Stomach smooth muscle (tissue), 2 donors: ENCODE data around the gene TEP1.

Experiments used
- H3K27ac ChIP-seq: one replicate; pipeline ENCODE4 v1.7.0; 2013; ENCODE audit warnings: mild to moderate bottlenecking, low read length, inconsistent platforms
- H3K27me3 ChIP-seq, 2 donors: one replicate each; pipeline ENCODE4 v1.7.0; 2013; ENCODE audit warnings: low read length in 2 of 2; ENCODE audit not compliant: insufficient read depth in 2 of 2, control insufficient read depth in 1 of 2
- H3K36me3 ChIP-seq, 2 donors: one replicate each; pipeline ENCODE4 v1.7.0; 2013; ENCODE audit warnings: low read length in 2 of 2; ENCODE audit not compliant: control insufficient read depth in 2 of 2, insufficient read depth in 2 of 2
- H3K4me1 ChIP-seq: one replicate; pipeline ENCODE4 v1.7.0; 2013; ENCODE audit warnings: low read length; ENCODE audit not compliant: control insufficient read depth, insufficient read depth
- H3K4me3 ChIP-seq, 2 donors: one replicate each; pipeline ENCODE4 v1.7.0; 2013; ENCODE audit warnings: low read length in 2 of 2
- H3K9ac ChIP-seq, 2 donors: one replicate each; pipeline ENCODE4 v1.7.0; 2013; ENCODE audit warnings: low read length in 2 of 2, mild to moderate bottlenecking in 1 of 2
- H3K9me3 ChIP-seq, 2 donors: one replicate each; pipeline ENCODE4 v1.7.0; 2013; ENCODE audit warnings: low read length in 2 of 2; ENCODE audit not compliant: control insufficient read depth in 2 of 2
- donor health status: healthy.
- donor health status: Pancreatic carcinoma.

TEP1 gene

GRCh38 chr14:20413744-20414082, 412 bp upstream of the TEP1 start:
- Histone ChIP-seq H3K9me3 (no peaks in the 10 kb centered on the region), H3K4me1 (peaks cover 15% of the 10 kb centered on the region), H3K27me3 (no peaks in the 10 kb centered on the region), H3K36me3 (no peaks in the 10 kb centered on the region), H3K9ac (peak overlapping the region; percentile 85 to 97), H3K27ac (peak overlapping the region; percentile 96), H3K4me3 (peak overlapping the region; percentile 82 to 96)

GRCh38 chr14:20412411-20412810, 890 bp downstream of the TEP1 start:
- Histone ChIP-seq H3K9me3 (no peaks in the 10 kb centered on the region), H3K27ac (peak overlapping the region; percentile 96), H3K9ac (peak overlapping the region; percentile 85 to 97), H3K4me1 (peaks cover 15% of the 10 kb centered on the region), H3K36me3 (peaks cover 9 to 10% of the 10 kb centered on the region in 2 donors), H3K27me3 (no peaks in the 10 kb centered on the region), H3K4me3 (peak overlapping the region; percentile 82 to 96)

GRCh38 chr14:20409226-20409625, 4.1 kb downstream of the TEP1 start:
- H3K9ac ChIP-seq: no peak overlapping the region
- H3K27me3 ChIP-seq: no peaks in the 10 kb centered on the region

GRCh38 chr14:20403521-20403920, 9.8 kb downstream of the TEP1 start:
- no peak overlapping the region for H3K27ac ChIP-seq
- H3K9ac ChIP-seq: no peak overlapping the region
- no peaks in the 10 kb centered on the region for H3K27me3 ChIP-seq
- H3K4me1 ChIP-seq: no peaks in the 10 kb centered on the region
- H3K36me3 ChIP-seq: peaks cover 57 to 61% of the 10 kb centered on the region in 2 donors
- no peaks in the 10 kb centered on the region for H3K9me3 ChIP-seq
- no peak overlapping the region for H3K4me3 ChIP-seq

More at GRCh38 chr14:20409226-20409625, 4.1 kb downstream of the TEP1 start:
- H3K36me3 ChIP-seq: peaks cover 31 to 34% of the 10 kb centered on the region in 2 donors
- no peak overlapping the region for H3K27ac ChIP-seq
- H3K4me3 ChIP-seq: no peak overlapping the region
- peaks cover 12% of the 10 kb centered on the region for H3K4me1 ChIP-seq
- no peaks in the 10 kb centered on the region for H3K9me3 ChIP-seq

GRCh38 chr14:20400965-20401593, 12.2 kb downstream of the TEP1 start:
- H3K9me3 ChIP-seq: no peaks in the 10 kb centered on the region
- H3K4me1 ChIP-seq: no peaks in the 10 kb centered on the region
- peaks cover 42 to 52% of the 10 kb centered on the region in 2 donors for H3K36me3 ChIP-seq
- no peak overlapping the region for H3K9ac ChIP-seq
- H3K4me3 ChIP-seq: no peak overlapping the region
- no peaks in the 10 kb centered on the region for H3K27me3 ChIP-seq
- H3K27ac ChIP-seq: no peak overlapping the region

GRCh38 chr14:20400589-20400964, 12.7 kb downstream of the TEP1 start:
- Histone ChIP-seq H3K9ac (no peak overlapping the region), H3K27me3 (no peaks in the 10 kb centered on the region), H3K36me3 (peaks cover 45 to 52% of the 10 kb centered on the region in 2 donors), H3K4me3 (no peak overlapping the region), H3K4me1 (no peaks in the 10 kb centered on the region), H3K9me3 (no peaks in the 10 kb centered on the region), H3K27ac (no peak overlapping the region)

- no peaks in the 10 kb centered on the region for H3K4me1 ChIP-seq
- peaks cover 41% of the 10 kb centered on the region in 2 donors for H3K36me3 ChIP-seq
- no peaks in the 10 kb centered on the region for H3K27me3 ChIP-seq
- no peak overlapping the region for H3K9ac ChIP-seq
- no peak overlapping the region for H3K4me3 ChIP-seq
- H3K27ac ChIP-seq: no peak overlapping the region
- H3K9me3 ChIP-seq: no peaks in the 10 kb centered on the region
Measured at GRCh38 chr14:20397511-20397910, 15.8 kb downstream of the TEP1 start.

- H3K27me3 ChIP-seq: no peaks in the 10 kb centered on the region
- H3K36me3 ChIP-seq: peaks cover 64 to 67% of the 10 kb centered on the region in 2 donors
- H3K4me1 ChIP-seq: no peaks in the 10 kb centered on the region
- no peaks in the 10 kb centered on the region for H3K9me3 ChIP-seq
- no peak overlapping the region for H3K9ac ChIP-seq
- no peak overlapping the region for H3K27ac ChIP-seq
- no peak overlapping the region for H3K4me3 ChIP-seq
Measured at GRCh38 chr14:20391505-20391904, 21.8 kb downstream of the TEP1 start.

- H3K4me3 ChIP-seq: no peak overlapping the region
- no peak overlapping the region for H3K27ac ChIP-seq
- no peaks in the 10 kb centered on the region for H3K4me1 ChIP-seq
- H3K36me3 ChIP-seq: peaks cover 74 to 77% of the 10 kb centered on the region in 2 donors
- H3K9me3 ChIP-seq: no peaks in the 10 kb centered on the region
- H3K9ac ChIP-seq: no peak overlapping the region
- no peaks in the 10 kb centered on the region for H3K27me3 ChIP-seq
Measured at GRCh38 chr14:20388159-20388558, 25.1 kb downstream of the TEP1 start.

GRCh38 chr14:20387576-20387975, 25.7 kb downstream of the TEP1 start:
- Histone ChIP-seq H3K4me1 (no peaks in the 10 kb centered on the region), H3K4me3 (no peak overlapping the region), H3K9ac (no peak overlapping the region)

GRCh38 chr14:20386276-20386855, 26.9 kb downstream of the TEP1 start:
- no peaks in the 10 kb centered on the region for H3K4me1 ChIP-seq
- H3K36me3 ChIP-seq: peaks cover 78 to 86% of the 10 kb centered on the region in 2 donors
- H3K9me3 ChIP-seq: no peaks in the 10 kb centered on the region
- no peak overlapping the region for H3K9ac ChIP-seq
- H3K27ac ChIP-seq: no peak overlapping the region
- no peaks in the 10 kb centered on the region for H3K27me3 ChIP-seq
- H3K4me3 ChIP-seq: no peak overlapping the region

More at GRCh38 chr14:20387576-20387975, 25.7 kb downstream of the TEP1 start:
- Histone ChIP-seq H3K27ac (no peak overlapping the region), H3K36me3 (peaks cover 78 to 79% of the 10 kb centered on the region in 2 donors), H3K9me3 (no peaks in the 10 kb centered on the region), H3K27me3 (no peaks in the 10 kb centered on the region)
